Breast epithelium (tissue), 4 donors: ENCODE results near the gene NFATC3. TPM values are rescaled to one million over a fixed set of nuclear protein-coding genes. Genes with fewer than 3 reads are reported as not detected.

Experiments
- DNase-seq, 2 donors: peaks; one replicate each; pipeline ENCODE4 v3.0.0-alpha.2; 2019; ENCODE audit warnings: low spot score in 2 of 2
- H3K27ac ChIP-seq, 2 donors: fragments of 200-600 bp; sonication (generic) in 1 of 2; one replicate each; pipeline ENCODE4 v1.5.1; 2016 to 2019; ENCODE audit warnings: mild to moderate bottlenecking in 1 of 2
- H3K27me3 ChIP-seq, 2 donors: fragments of 200-600 bp; sonication (generic) in 1 of 2; one replicate each; pipeline versions ENCODE4 v1.5.1 to v1.6.0; 2017 to 2019; ENCODE audit warnings: control low read depth in 1 of 2, mild to moderate bottlenecking in 1 of 2
- H3K36me3 ChIP-seq: fragments of 200-600 bp; one replicate; pipeline ENCODE4 v1.5.1; 2019
- H3K4me1 ChIP-seq, 2 donors: fragments of 200-600 bp; sonication (generic); one replicate each; pipeline ENCODE4 v1.5.1; 2016 to 2019; ENCODE audit warnings: control low read depth in 1 of 2
- H3K4me3 ChIP-seq, 3 donors: fragments of 200-600 bp; sonication (generic); 1 replicate in 2 of 3; 2 replicates in 1 of 3; pipeline ENCODE4 v1.5.1; 2016 to 2019; ENCODE audit warnings: mild to moderate bottlenecking in 3 of 3, moderate library complexity in 2 of 3
- H3K9me3 ChIP-seq, 2 donors: fragments of 200-600 bp; sonication (generic) in 1 of 2; one replicate each; pipeline ENCODE4 v1.5.1; 2016 to 2019; ENCODE audit warnings: control low read depth in 1 of 2
- CTCF ChIP-seq, 3 donors: fragments of 450-650 bp; IDR thresholded peaks; one replicate each; pipeline ENCODE4 v1.5.1; 2016 to 2017; ENCODE audit warnings: antibody characterized with exemption in 3 of 3, mild to moderate bottlenecking in 3 of 3, moderate library complexity in 3 of 3
- POLR2A ChIP-seq: fragments of 450-650 bp; IDR thresholded peaks from one replicate; pipeline ENCODE4 v1.6.1; 2016; ENCODE audit warnings: antibody characterized with exemption, mild to moderate bottlenecking, moderate library complexity
- POLR2AphosphoS5 ChIP-seq, 3 donors: sonication (generic); formaldehyde crosslinking; IDR thresholded peaks; one replicate each; pipeline ENCODE4 v1.6.1; 2017; ENCODE audit warnings: antibody characterized with exemption in 3 of 3
- intact Hi-C: fragments of 100-400 bp; cut with DNase I; formaldehyde crosslinking; loops from one replicate; pipeline ENCODE4 v1.15.1; 2023; ENCODE audit warnings: low total_unique reads
- total RNA-seq, 3 donors: library from RNA; depleted of rRNA; stranded (reverse); fragments of >200 nt; gene quantifications; one replicate each; pipeline ENCODE4 v1.1.0, GENCODE V29; 2016

NFATC3 gene
- total RNA-seq, 3 donors from 2014 or later = 52.0 to 64.2 (median 60.6) TPM

GRCh38 chr16:68236137-68236825 is 151.1 kb downstream of the NFATC3 start:
- TF ChIP-seq POLR2A = peak; percentile 84
- peak; percentile 18 to 76 (median 34) for TF ChIP-seq POLR2AphosphoS5 (IDR thresholded peaks at IDR 0.05)
- TF ChIP-seq CTCF (IDR thresholded peaks at IDR 0.05) = no peak
- H3K4me1 ChIP-seq = no peaks in the 10 kb centered on the region
- peak; percentile 87 to 89 for DNase-seq
- H3K36me3 ChIP-seq = no peaks in the 10 kb centered on the region
- intact Hi-C loops = loop anchor here (10.0 kb wide), 1 partner anchor 151 kb away; the partner anchor contains the start of gene NFATC3
- no peaks in the 10 kb centered on the region for H3K27me3 ChIP-seq
- H3K4me3 ChIP-seq = peak overlapping the region; percentile 59 to 72 (median 68)
- peak overlapping the region; percentile 90 to 94 for H3K27ac ChIP-seq
- H3K9me3 ChIP-seq = no peaks in the 10 kb centered on the region

- intact Hi-C loops = loop anchor here (10.0 kb wide), 1 partner anchor 152 kb away; the partner anchor contains the start of gene NFATC3
- no peak for DNase-seq
- Histone ChIP-seq H3K27me3 (no peaks in the 10 kb centered on the region), H3K27ac (peak overlapping the region; percentile 90 to 94), H3K9me3 (no peaks in the 10 kb centered on the region), H3K36me3 (no peaks in the 10 kb centered on the region), H3K4me3 (peak overlapping the region; percentile 59 to 72 (median 68)), H3K4me1 (no peaks in the 10 kb centered on the region)
- no peak for TF ChIP-seq CTCF (IDR thresholded peaks at IDR 0.05)
- TF ChIP-seq POLR2AphosphoS5 (IDR thresholded peaks at IDR 0.05) = no peak
- TF ChIP-seq POLR2A = no peak
Measured at GRCh38 chr16:68236826-68237242, 151.7 kb downstream of the NFATC3 start.

GRCh38 chr16:68237243-68238028 is 152.3 kb downstream of the NFATC3 start:
- DNase-seq = peak; percentile 98 to 99
- no peaks in the 10 kb centered on the region for H3K4me1 ChIP-seq
- peak overlapping the region; percentile 90 to 94 for H3K27ac ChIP-seq
- no peaks in the 10 kb centered on the region for H3K36me3 ChIP-seq
- intact Hi-C loops = loop anchor here (10.0 kb wide), 1 partner anchor 153 kb away; the partner anchor contains the start of gene NFATC3
- no peaks in the 10 kb centered on the region for H3K9me3 ChIP-seq
- H3K27me3 ChIP-seq = no peaks in the 10 kb centered on the region
- peak overlapping the region; percentile 59 to 72 (median 68) for H3K4me3 ChIP-seq
- TF ChIP-seq POLR2A (peak; percentile 35), POLR2AphosphoS5 (IDR thresholded peaks at IDR 0.05) (peak; percentile 84 to 98 (median 92)), CTCF (IDR thresholded peaks at IDR 0.05) (peak in 1 of 3 donors; percentile 8)

GRCh38 chr16:68238029-68238345 is 152.8 kb downstream of the NFATC3 start:
- intact Hi-C loops = loop anchor here (10.0 kb wide), 1 partner anchor 153 kb away; the partner anchor contains the start of gene NFATC3
- H3K27ac ChIP-seq = peak overlapping the region; percentile 90 to 94
- no peaks in the 10 kb centered on the region for H3K9me3 ChIP-seq
- TF ChIP-seq POLR2AphosphoS5 (IDR thresholded peaks at IDR 0.05) = no peak
- H3K4me1 ChIP-seq = no peaks in the 10 kb centered on the region
- H3K36me3 ChIP-seq = no peaks in the 10 kb centered on the region
- no peaks in the 10 kb centered on the region for H3K27me3 ChIP-seq
- DNase-seq = no peak
- H3K4me3 ChIP-seq = peak overlapping the region; percentile 59 to 72 (median 68)

GRCh38 chr16:68242085-68242484 is 156.9 kb downstream of the NFATC3 start:
- H3K4me3 ChIP-seq = no peak overlapping the region
- no peaks in the 10 kb centered on the region for H3K36me3 ChIP-seq
- H3K27me3 ChIP-seq = no peaks in the 10 kb centered on the region
- intact Hi-C loops = no loop called here
- no peak overlapping the region for H3K27ac ChIP-seq
- DNase-seq = no peak
- H3K9me3 ChIP-seq = no peaks in the 10 kb centered on the region
- TF ChIP-seq POLR2A (no peak), POLR2AphosphoS5 (IDR thresholded peaks at IDR 0.05) (no peak), CTCF (IDR thresholded peaks at IDR 0.05) (no peak)
- peaks cover 6 to 12% of the 10 kb centered on the region in 2 donors for H3K4me1 ChIP-seq
